ENCODE measurements around the gene NYAP2.

GRCh38 chr2:225616848-225617247 lies 217.3 kb downstream of the NYAP2 start:
- TF ChIP-seq CTCF (IDR thresholded peaks at IDR 0.05) (no peak), EP300 (IDR thresholded peaks at IDR 0.05) (no peak), POLR2A (IDR thresholded peaks at IDR 0.05) (no peak)

Data from gastroesophageal sphincter (tissue), 3 donors.